GM10248 (cell line): ENCODE results near the gene LTB4R.

Source experiments
- CTCF ChIA-PET: fragments of 300-600 bp; sonication (Branson Sonifier 250); formaldehyde crosslinking; extraction: SDS; loops from one replicate; lab custom pipeline; 2021; ENCODE audit warnings: antibody characterized with exemption; lab: Yijun Ruan, JAX
- POLR2A ChIA-PET: fragments of 350-650 bp; sonication (Branson Sonifier 250); formaldehyde crosslinking; extraction: SDS; loops from one replicate; lab custom pipeline; 2020; ENCODE audit warnings: antibody characterized with exemption; lab: Yijun Ruan, JAX
- DNase-seq: peaks from one replicate; pipeline ENCODE4 v3.0.0; 2012; ENCODE audit errors: extremely low spot score
- TF ChIP-seq, protein P1 (sequence below): IDR thresholded peaks from 2 replicates; pipeline ENCODE4 v1.5.1; 2012; ENCODE audit warnings: mild to moderate bottlenecking, low read depth; ENCODE audit errors: extremely low read depth, missing control alignments, control extremely low read depth

Gene LTB4R

GRCh38 chr14:24293525-24293924, 17.8 kb upstream of the LTB4R start:
- TF ChIP-seq, protein P1, sequence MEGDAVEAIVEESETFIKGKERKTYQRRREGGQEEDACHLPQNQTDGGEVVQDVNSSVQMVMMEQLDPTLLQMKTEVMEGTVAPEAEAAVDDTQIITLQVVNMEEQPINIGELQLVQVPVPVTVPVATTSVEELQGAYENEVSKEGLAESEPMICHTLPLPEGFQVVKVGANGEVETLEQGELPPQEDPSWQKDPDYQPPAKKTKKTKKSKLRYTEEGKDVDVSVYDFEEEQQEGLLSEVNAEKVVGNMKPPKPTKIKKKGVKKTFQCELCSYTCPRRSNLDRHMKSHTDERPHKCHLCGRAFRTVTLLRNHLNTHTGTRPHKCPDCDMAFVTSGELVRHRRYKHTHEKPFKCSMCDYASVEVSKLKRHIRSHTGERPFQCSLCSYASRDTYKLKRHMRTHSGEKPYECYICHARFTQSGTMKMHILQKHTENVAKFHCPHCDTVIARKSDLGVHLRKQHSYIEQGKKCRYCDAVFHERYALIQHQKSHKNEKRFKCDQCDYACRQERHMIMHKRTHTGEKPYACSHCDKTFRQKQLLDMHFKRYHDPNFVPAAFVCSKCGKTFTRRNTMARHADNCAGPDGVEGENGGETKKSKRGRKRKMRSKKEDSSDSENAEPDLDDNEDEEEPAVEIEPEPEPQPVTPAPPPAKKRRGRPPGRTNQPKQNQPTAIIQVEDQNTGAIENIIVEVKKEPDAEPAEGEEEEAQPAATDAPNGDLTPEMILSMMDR: no peak
- no peak for DNase-seq
- CTCF ChIA-PET: interaction anchor here (1.1 to 15.5 kb wide), 8 partner anchors 9 to 78 kb away, joined by 4 to 323 read pairs (median 9); partner anchors contain the start of genes CIDEB, LTB4R, LTB4R2 and MDP1
- POLR2A ChIA-PET: interaction anchor here (1.8 kb wide), 1 partner anchor 51 kb away, joined by 6 read pairs; the partner anchor contains the start of gene TINF2

GRCh38 chr14:24296341-24297157, 14.8 kb upstream of the LTB4R start:
- peak; percentile 81 for DNase-seq
- POLR2A ChIA-PET: interaction anchor here (0.5 to 1.5 kb wide), 3 partner anchors 22 to 54 kb away, joined by 3 to 9 read pairs (median 6); partner anchors contain the start of genes RABGGTA and TINF2
- TF ChIP-seq, protein P1: peak; percentile 75
- CTCF ChIA-PET: interaction anchor here (0.7 to 15.5 kb wide), 30 partner anchors 12 to 285 kb away, joined by 3 to 323 read pairs (median 9); partner anchors contain the start of genes CHMP4A, CIDEB, GMPR2 and IPO4

DNA sequence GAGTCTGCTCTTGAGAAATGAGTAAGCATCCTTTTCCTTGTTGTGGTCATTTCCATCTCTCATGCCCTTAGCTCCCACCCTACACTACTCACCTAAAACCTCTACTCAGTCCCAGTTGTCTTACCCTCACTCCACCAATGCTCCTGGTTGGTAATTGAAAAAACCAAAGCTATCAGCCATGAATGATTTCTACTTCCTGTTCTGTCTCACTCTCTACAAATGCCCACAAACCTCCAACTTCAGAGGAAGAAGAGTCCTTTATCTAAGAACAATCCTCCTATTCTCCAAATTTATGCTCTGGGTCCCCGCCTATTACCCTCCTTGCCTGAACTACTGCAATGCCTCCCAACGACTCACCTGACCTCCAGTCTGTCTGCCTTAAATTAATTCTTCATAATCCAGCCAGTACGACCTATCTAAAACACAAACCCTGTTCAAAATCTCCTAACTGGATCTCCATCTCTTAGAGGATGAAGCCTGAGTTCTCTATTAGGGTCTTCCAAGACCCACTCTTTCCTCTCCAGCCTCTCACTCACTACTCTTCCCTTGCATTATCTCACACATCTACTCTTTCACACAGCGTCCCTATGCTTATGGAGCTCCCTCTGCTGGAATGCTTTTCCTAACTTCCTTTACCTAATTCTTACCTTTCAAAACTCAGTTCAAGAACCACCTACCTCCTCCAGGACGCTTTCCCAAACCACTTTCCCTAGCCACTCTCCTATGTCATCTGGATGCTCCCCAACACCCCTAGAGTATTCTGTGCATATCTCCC, 13.9 kb upstream of the LTB4R start:
- DNase-seq: no peak
- CTCF ChIA-PET: interaction anchor here (0.7 to 15.5 kb wide), 30 partner anchors 12 to 286 kb away, joined by 3 to 323 read pairs (median 9); partner anchors contain the start of genes CHMP4A, CIDEB, DCAF11 and GMPR2
- TF ChIP-seq, protein P1: peak; percentile 42
- POLR2A ChIA-PET: interaction anchor here (0.6 to 1.5 kb wide), 3 partner anchors 23 to 55 kb away, joined by 3 to 9 read pairs (median 6); partner anchors contain the start of genes RABGGTA and TINF2

GRCh38 chr14:24298892-24299254, 12.4 kb upstream of the LTB4R start:
- TF ChIP-seq, protein P1: no peak
- ChIA-PET CTCF (interaction anchor here (0.8 to 15.5 kb wide), 14 partner anchors 11 to 240 kb away, joined by 3 to 323 read pairs (median 12); partner anchors contain the start of genes CIDEB, GMPR2, IRF9 and LTB4R), POLR2A (interaction anchor here (1.0 kb wide), 1 partner anchor 57 kb away, joined by 3 read pairs; the partner anchor contains the start of gene TINF2)
- DNase-seq: no peak

- peak; percentile 96 for DNase-seq
- POLR2A ChIA-PET: interaction anchor here (1.0 to 1.2 kb wide), 4 partner anchors 9 to 143 kb away, joined by 3 to 4 read pairs (median 4); partner anchors contain the start of genes CIDEB and TINF2
- CTCF ChIA-PET: interaction anchor here (0.9 to 15.5 kb wide), 18 partner anchors 10 to 241 kb away, joined by 3 to 323 read pairs (median 12); partner anchors contain the start of genes CIDEB, GMPR2, LTB4R and LTB4R2
- TF ChIP-seq, protein P1: no peak
Measured at GRCh38 chr14:24299255-24300191, 11.8 kb upstream of the LTB4R start, which contains the start of the genes DHRS1 and NOP9. Gene DHRS1 (minus strand): TSS chr14:24299780. CDS start chr14:24299106, 674 bp downstream. Gene NOP9 (plus strand): TSS chr14:24299850. CDS start chr14:24299955, 105 bp downstream.
